Endothelial cell (in vitro differentiated cells): ENCODE results near the gene CKAP5. TPM values are rescaled to one million over a fixed set of nuclear protein-coding genes. Genes with fewer than 3 reads are reported as not detected.

Experiments
- DNase-seq: peaks from one replicate; pipeline ENCODE4 v3.0.0; 2021; ENCODE audit warnings: low spot score
- H3K27ac Mint-ChIP-seq: one replicate; pipeline ENCODE4 v1.8.0; 2021; ENCODE audit warnings: mixed read lengths, inconsistent platforms; ENCODE audit not compliant: unreplicated experiment
- H3K27me3 Mint-ChIP-seq: one replicate; pipeline ENCODE4 v1.8.0; 2021; ENCODE audit warnings: mild to moderate bottlenecking, moderate library complexity, mixed read lengths, inconsistent platforms; ENCODE audit not compliant: unreplicated experiment
- H3K36me3 Mint-ChIP-seq: one replicate; pipeline ENCODE4 v1.8.0; 2021; ENCODE audit warnings: mild to moderate bottlenecking, low read depth, mixed read lengths, inconsistent platforms; ENCODE audit not compliant: unreplicated experiment
- H3K4me1 Mint-ChIP-seq: one replicate; pipeline ENCODE4 v1.8.0; 2021; ENCODE audit warnings: mild to moderate bottlenecking, mixed read lengths, inconsistent platforms; ENCODE audit not compliant: unreplicated experiment
- H3K4me3 Mint-ChIP-seq: one replicate; pipeline ENCODE4 v1.8.0; 2021; ENCODE audit warnings: mild to moderate bottlenecking, mixed read lengths, inconsistent platforms; ENCODE audit not compliant: unreplicated experiment
- H3K9me3 Mint-ChIP-seq: one replicate; pipeline ENCODE4 v1.8.0; 2021; ENCODE audit warnings: mixed read lengths, inconsistent platforms; ENCODE audit not compliant: unreplicated experiment
- CTCF ChIP-seq: fragments of 200-600 bp; sonication (generic); IDR thresholded peaks from one replicate; pipeline ENCODE4 v1.5.0; 2021; ENCODE audit warnings: antibody characterized with exemption; ENCODE audit not compliant: unreplicated experiment
- total RNA-seq: library from RNA; stranded (reverse); fragmentation: NEBNext Ultra II Directional; extraction: Animal tissue kit (Norgen Biotek cat#: 25700); gene quantifications from one replicate; pipeline ENCODE4 v1.2.1, GENCODE V29; 2021; ENCODE audit not compliant: unreplicated experiment

The CKAP5 gene
- total RNA-seq, 1 donor from 2014 or later = 84.4 TPM

DNA sequence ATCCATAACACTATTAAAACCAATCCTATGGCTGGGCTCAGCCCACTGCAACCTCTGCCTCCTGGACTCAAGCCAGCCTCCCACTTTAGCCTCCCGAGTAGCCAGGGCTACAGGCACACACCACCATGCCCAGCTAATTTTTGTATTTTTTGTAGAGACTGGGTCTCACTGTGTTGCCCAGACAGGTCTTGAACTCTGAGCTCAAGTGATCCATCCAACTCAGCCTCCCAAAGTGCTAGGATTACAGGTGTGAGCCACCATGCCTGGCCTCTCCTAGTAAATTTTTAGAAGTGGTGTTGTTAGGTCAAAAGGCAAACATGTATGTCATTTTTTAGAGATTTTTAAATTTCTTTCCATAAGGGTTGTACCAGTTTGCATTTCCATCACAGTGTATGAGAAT is 112.8 kb downstream of the CKAP5 start:
- no peaks in the 10 kb centered on the region for H3K4me1 Mint-ChIP-seq
- no peak for TF ChIP-seq CTCF
- peaks cover 2% of the 10 kb centered on the region for H3K27me3 Mint-ChIP-seq
- H3K36me3 Mint-ChIP-seq = peaks cover 3% of the 10 kb centered on the region
- H3K9me3 Mint-ChIP-seq = no peaks in the 10 kb centered on the region
- DNase-seq = no peak
- no peak overlapping the region for H3K27ac Mint-ChIP-seq
- H3K4me3 Mint-ChIP-seq = no peak overlapping the region

DNA sequence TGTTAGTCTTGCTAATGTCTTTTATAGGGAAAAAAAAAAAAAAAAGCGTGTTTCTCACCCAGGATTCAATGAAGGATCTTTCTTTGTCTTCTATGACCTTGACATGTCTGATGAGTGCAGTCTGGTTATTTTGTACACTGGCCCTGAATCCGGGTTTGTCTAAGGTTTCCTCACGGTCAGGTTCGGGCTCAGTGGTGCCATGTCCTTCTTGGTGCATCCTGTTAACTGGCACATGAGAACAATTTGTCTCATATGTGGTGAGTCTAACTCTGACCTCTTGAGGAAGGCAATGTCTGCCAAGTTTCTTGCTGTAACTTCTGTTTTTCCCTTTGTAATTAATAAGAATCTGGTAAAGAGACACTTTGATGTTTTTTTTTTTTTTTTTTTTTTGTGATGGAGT is 114.5 kb downstream of the CKAP5 start:
- Mint-ChIP-seq H3K36me3 (peaks cover 3% of the 10 kb centered on the region), H3K27ac (no peak overlapping the region), H3K27me3 (peaks cover 1% of the 10 kb centered on the region), H3K9me3 (no peaks in the 10 kb centered on the region), H3K4me1 (no peaks in the 10 kb centered on the region), H3K4me3 (no peak overlapping the region)
- no peak for TF ChIP-seq CTCF
- no peak for DNase-seq

GRCh38 chr11:46729110-46730027 is 116.7 kb downstream of the CKAP5 start:
- H3K4me3 Mint-ChIP-seq = no peak overlapping the region
- no peak for DNase-seq
- H3K9me3 Mint-ChIP-seq = no peaks in the 10 kb centered on the region
- no peak for TF ChIP-seq CTCF
- peaks cover 1% of the 10 kb centered on the region for H3K27me3 Mint-ChIP-seq
- peaks cover 3% of the 10 kb centered on the region for H3K36me3 Mint-ChIP-seq
- H3K4me1 Mint-ChIP-seq = no peaks in the 10 kb centered on the region
- H3K27ac Mint-ChIP-seq = no peak overlapping the region

DNA sequence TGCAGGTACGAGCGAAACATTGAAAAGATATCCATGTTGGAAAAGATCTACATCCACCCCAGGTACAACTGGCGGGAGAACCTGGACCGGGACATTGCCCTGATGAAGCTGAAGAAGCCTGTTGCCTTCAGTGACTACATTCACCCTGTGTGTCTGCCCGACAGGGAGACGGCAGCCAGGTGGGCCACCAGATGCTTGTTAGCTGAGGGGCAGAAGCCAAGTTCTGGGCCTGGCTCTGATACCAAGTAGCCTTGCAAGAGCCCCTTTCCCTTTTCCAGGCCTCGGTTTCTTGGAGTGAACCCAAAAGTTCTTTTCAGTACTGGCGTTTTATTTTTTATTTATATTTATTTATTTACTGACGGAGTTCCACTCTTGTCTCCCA is 117.4 kb downstream of the CKAP5 start:
- Mint-ChIP-seq H3K4me1 (no peaks in the 10 kb centered on the region), H3K9me3 (no peaks in the 10 kb centered on the region), H3K36me3 (peaks cover 3% of the 10 kb centered on the region), H3K27me3 (peaks cover 1% of the 10 kb centered on the region), H3K4me3 (no peak overlapping the region), H3K27ac (no peak overlapping the region)
- DNase-seq = no peak
- no peak for TF ChIP-seq CTCF

DNA sequence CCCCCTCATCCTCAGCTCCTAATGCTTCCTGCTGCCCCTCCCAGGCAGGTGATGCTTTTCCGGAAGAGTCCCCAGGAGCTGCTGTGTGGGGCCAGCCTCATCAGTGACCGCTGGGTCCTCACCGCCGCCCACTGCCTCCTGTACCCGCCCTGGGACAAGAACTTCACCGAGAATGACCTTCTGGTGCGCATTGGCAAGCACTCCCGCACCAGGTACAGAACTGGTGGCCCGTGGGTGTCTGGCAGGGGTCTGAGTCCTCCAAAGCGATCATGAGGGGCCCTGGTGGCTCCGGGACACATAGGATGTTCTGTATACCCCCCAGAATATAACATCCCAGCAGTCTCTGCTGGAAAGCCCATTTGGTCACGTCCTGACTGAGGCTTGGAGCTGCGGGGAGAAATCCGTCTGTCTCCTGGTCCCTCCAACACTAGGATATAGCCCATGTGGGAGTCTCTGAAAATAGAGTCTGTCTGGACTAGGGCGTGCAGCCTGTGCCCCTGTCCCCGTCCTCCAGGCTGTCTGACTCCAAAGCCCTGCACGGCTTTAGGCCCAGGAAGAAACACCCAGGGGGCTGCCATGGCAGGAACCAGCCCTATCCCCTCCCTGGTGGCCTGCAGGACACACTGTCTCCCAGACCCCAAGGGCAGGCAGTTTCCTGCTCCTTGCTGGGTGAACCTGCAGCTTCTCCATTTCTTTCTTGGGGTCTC is 118.0 kb downstream of the CKAP5 start:
- H3K27ac Mint-ChIP-seq = no peak overlapping the region
- H3K4me3 Mint-ChIP-seq = no peak overlapping the region
- H3K9me3 Mint-ChIP-seq = no peaks in the 10 kb centered on the region
- no peak for DNase-seq
- no peak for TF ChIP-seq CTCF
- H3K27me3 Mint-ChIP-seq = peaks cover 1% of the 10 kb centered on the region
- no peaks in the 10 kb centered on the region for H3K4me1 Mint-ChIP-seq
- H3K36me3 Mint-ChIP-seq = peaks cover 3% of the 10 kb centered on the region
